Liver (tissue), 3 donors: ENCODE results near the gene OTUD1.

Experiments used
- ATF3 ChIP-seq: IDR thresholded peaks from 2 replicates; pipeline ENCODE4 v1.6.1; 2016; ENCODE audit warnings: antibody characterized with exemption
- CTCF ChIP-seq: fragments of 150-350 bp; IDR thresholded peaks from 2 replicates; pipeline ENCODE4 v1.5.1; 2017; ENCODE audit warnings: improper control_type of control experiment, low read depth, low read length; ENCODE audit not compliant: missing input control
- RAD21 ChIP-seq, 2 donors: IDR thresholded peaks; 2 replicates each; pipeline ENCODE4 v1.6.1; 2016; ENCODE audit warnings: antibody characterized with exemption in 2 of 2, mild to moderate bottlenecking in 2 of 2
- REST ChIP-seq: IDR thresholded peaks from 2 replicates; pipeline ENCODE4 v1.6.1; 2016; ENCODE audit warnings: antibody characterized with exemption, mild to moderate bottlenecking
- RXRA ChIP-seq, 2 donors: IDR thresholded peaks; 2 replicates each; pipeline ENCODE4 v1.6.1; 2017 to 2018; ENCODE audit warnings: antibody characterized with exemption in 2 of 2, mild to moderate bottlenecking in 1 of 2
- YY1 ChIP-seq: IDR thresholded peaks from 2 replicates; pipeline ENCODE4 v1.6.1; 2016; ENCODE audit warnings: antibody characterized with exemption, mild to moderate bottlenecking
- ZBTB33 ChIP-seq: IDR thresholded peaks from 2 replicates; pipeline ENCODE4 v1.6.1; 2016; ENCODE audit warnings: antibody characterized with exemption
- TF ChIP-seq, protein P1 (sequence below): IDR thresholded peaks from 2 replicates; pipeline ENCODE4 v1.6.1; 2016; ENCODE audit warnings: antibody characterized with exemption
- donor health status: healthy.
- donor health status: healthy.

GRCh38 chr10:23461557-23461956, 22.7 kb downstream of the OTUD1 start:
- TF ChIP-seq RAD21 (IDR thresholded peaks at IDR 0.05) (no peak), ZBTB33 (no peak), CTCF (no peak), ATF3 (no peak), REST (no peak), RXRA (IDR thresholded peaks at IDR 0.05) (no peak), YY1 (no peak)
- TF ChIP-seq, protein P1, sequence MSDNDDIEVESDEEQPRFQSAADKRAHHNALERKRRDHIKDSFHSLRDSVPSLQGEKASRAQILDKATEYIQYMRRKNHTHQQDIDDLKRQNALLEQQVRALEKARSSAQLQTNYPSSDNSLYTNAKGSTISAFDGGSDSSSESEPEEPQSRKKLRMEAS, result no peak
